K562 (cell line): ENCODE data around the gene TPD52L1. TPM values are rescaled to one million over a fixed set of nuclear protein-coding genes. Genes with fewer than 3 reads are reported as not detected.

Source experiments
- CCAR2 ChIP-seq: fragments of 200-400 bp; formaldehyde crosslinking; IDR thresholded peaks from 2 replicates; pipeline ENCODE4 v1.6.1; 2017; ENCODE audit warnings: mild to moderate bottlenecking, low read depth, low read length
- GABPA ChIP-seq: fragments of 200-800 bp; sonication (Bioruptor generic); conservative IDR thresholded peaks from 2 replicates; pipeline ENCODE4 v1.6.1; 2016; ENCODE audit warnings: low read depth, missing genetic modification characterization, missing compliant biosample characterization
- IRF2 ChIP-seq: sonication (generic); formaldehyde crosslinking; IDR thresholded peaks from 2 replicates; pipeline ENCODE4 v1.8.1; 2022; ENCODE audit warnings: mild to moderate bottlenecking, missing genetic modification reagents
- KLF13 ChIP-seq: fragments of 450-650 bp; IDR thresholded peaks from 2 replicates; pipeline ENCODE4 v1.6.1; 2016; ENCODE audit warnings: missing genetic modification characterization, low read depth, mild to moderate bottlenecking, missing compliant biosample characterization, moderate library complexity, borderline replicate concordance
- KLF6 ChIP-seq: fragments of 250-450 bp; sonication (Bioruptor Pico); IDR thresholded peaks from 2 replicates; pipeline ENCODE4 v1.4.0; 2020; ENCODE audit warnings: mild to moderate bottlenecking, moderate library complexity, borderline replicate concordance
- MCM7 ChIP-seq, 2 experiments: fragments of 450-650 bp; IDR thresholded peaks; 2 replicates each; pipeline ENCODE4 v1.6.1; 2016 to 2018
- NCOR1 ChIP-seq: fragments of 450-650 bp; IDR thresholded peaks from 2 replicates; pipeline ENCODE4 v1.6.1; 2016; ENCODE audit warnings: mild to moderate bottlenecking, moderate library complexity
- RFX7 ChIP-seq: fragments of 250-450 bp; sonication (Bioruptor Pico); IDR thresholded peaks from 2 replicates; pipeline ENCODE4 v1.5.1; 2021; ENCODE audit warnings: mild to moderate bottlenecking
- SIX5 ChIP-seq, 2 experiments: IDR thresholded peaks; 2 replicates each; pipeline ENCODE4 v1.6.1; 2011; ENCODE audit warnings: low read length in 2 of 2, borderline replicate concordance in 1 of 2, low read depth in 1 of 2, mild to moderate bottlenecking in 1 of 2, moderate library complexity in 1 of 2; ENCODE audit not compliant: insufficient read depth in 1 of 2
- SMARCA4 ChIP-seq: fragments of 450-650 bp; IDR thresholded peaks from 2 replicates; pipeline ENCODE4 v1.6.1; 2016
- SMARCA5 ChIP-seq: fragments of 450-650 bp; IDR thresholded peaks from 2 replicates; pipeline ENCODE4 v1.6.1; 2016
- SOX6 ChIP-seq: fragments of 450-650 bp; IDR thresholded peaks from 2 replicates; pipeline ENCODE4 v1.6.1; 2014; ENCODE audit warnings: mild to moderate bottlenecking
- ZC3H11A ChIP-seq: IDR thresholded peaks from 2 replicates; pipeline ENCODE4 v1.6.1; 2012; ENCODE audit warnings: low read depth, low read length, improper control_type of control experiment
- ZFP36 ChIP-seq: fragments of 150-350 bp; IDR thresholded peaks from 2 replicates; pipeline ENCODE4 v1.6.1; 2018; ENCODE audit warnings: low read length, low read depth; ENCODE audit not compliant: partially characterized antibody
- polyA plus RNA-seq, 8 experiments: library from polyadenylated mRNA; depleted of rRNA in 4 of 8; stranded (reverse) in 5 of 8; unstranded in 3 of 8; fragments of >200 nt; fragmentation: Nextera tagmentation in 2 of 8; fragmentation: Illumina TruSeq in 1 of 8; extraction: Ambion mirVana in 2 of 8; extraction: Trizol in 1 of 8; gene quantifications; 2 replicates each; pipeline versions ENCODE4 v1.2.1 to v1.2.3, GENCODE V29; 2011 to 2014; ENCODE audit warnings: inconsistent platforms in 1 of 8, missing spikeins in 1 of 8
- total RNA-seq, 7 experiments: library from RNA; depleted of rRNA in 6 of 7; stranded (reverse); fragments of >200 nt in 6 of 7; fragmentation: Illumina TruSeq in 2 of 7; extraction: Trizol in 2 of 7; gene quantifications; 2 replicates each; pipeline versions ENCODE4 v1.2.1 to v1.2.3, GENCODE V29; 2011 to 2021; ENCODE audit warnings: low replicate concordance in 1 of 7
- TF ChIP-seq, protein P1 (sequence below): fragments of 250-450 bp; sonication (Bioruptor Pico); IDR thresholded peaks from 2 replicates; pipeline ENCODE4 v1.8.0; 2021; ENCODE audit warnings: borderline replicate concordance, mild to moderate bottlenecking, moderate library complexity; ENCODE audit not compliant: poor library complexity, severe bottlenecking
- TF ChIP-seq, protein P2 (sequence below): fragments of 450-650 bp; formaldehyde crosslinking; IDR thresholded peaks from 2 replicates; pipeline ENCODE4 v1.4.0; 2022; ENCODE audit warnings: missing genetic modification characterization
- TF ChIP-seq, protein P3 (sequence below): sonication (generic); formaldehyde crosslinking; IDR thresholded peaks from 2 replicates; pipeline ENCODE4 v1.8.1; 2023; ENCODE audit warnings: mild to moderate bottlenecking, missing genetic modification reagents
- TF ChIP-seq, protein P4 (sequence below), 2 experiments: fragments of 450-650 bp in 1 of 2; IDR thresholded peaks; 2 replicates each; pipeline ENCODE4 v1.6.1; 2011 to 2017; ENCODE audit warnings: low read depth in 2 of 2, antibody characterized with exemption in 1 of 2, borderline replicate concordance in 1 of 2, low read length in 1 of 2, mild to moderate bottlenecking in 1 of 2, mixed read lengths in 1 of 2; ENCODE audit not compliant: control insufficient read depth in 1 of 2
- TF ChIP-seq, protein P5 (sequence below): IDR thresholded peaks from 2 replicates; pipeline ENCODE4 v1.6.1; 2011; ENCODE audit not compliant: insufficient read length; ENCODE audit errors: extremely low read depth
- TF ChIP-seq, protein P6 (sequence below): sonication (generic); formaldehyde crosslinking; IDR thresholded peaks from 2 replicates; pipeline ENCODE4 v1.9.0; 2022; ENCODE audit warnings: mild to moderate bottlenecking, missing genetic modification reagents

TPD52L1 gene
- total and polyA plus RNA-seq, 9 of the 15 experiments (the other 6 are each of a cell fraction or from before 2014, with no cell fraction given), result 12.9 to 149 (median 75.7) TPM

DNA sequence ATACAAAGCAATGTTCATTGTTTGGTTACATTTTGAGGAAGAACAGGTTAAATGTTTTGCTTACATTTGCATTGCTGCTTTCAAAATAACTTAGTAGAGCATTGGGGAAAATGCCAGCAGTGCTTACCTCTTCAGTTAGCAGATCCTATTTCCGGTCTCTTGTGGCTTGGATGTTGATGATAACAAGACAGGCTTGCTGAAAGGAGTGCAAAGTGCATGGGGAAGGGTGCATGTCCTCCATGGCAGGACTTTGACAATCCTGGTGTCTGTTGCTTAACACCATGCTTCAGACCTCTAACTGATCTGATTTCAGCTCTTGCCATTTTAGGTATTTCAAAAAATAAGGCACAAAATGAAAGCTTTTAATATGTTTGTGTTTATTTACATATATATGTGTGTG, 21.1 kb downstream of the TPD52L1 start (continued):
- peak; percentile 46 for TF ChIP-seq ZFP36
- TF ChIP-seq, protein P1, sequence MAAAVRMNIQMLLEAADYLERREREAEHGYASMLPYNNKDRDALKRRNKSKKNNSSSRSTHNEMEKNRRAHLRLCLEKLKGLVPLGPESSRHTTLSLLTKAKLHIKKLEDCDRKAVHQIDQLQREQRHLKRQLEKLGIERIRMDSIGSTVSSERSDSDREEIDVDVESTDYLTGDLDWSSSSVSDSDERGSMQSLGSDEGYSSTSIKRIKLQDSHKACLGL, result no peak
- no peak for TF ChIP-seq CCAR2
- TF ChIP-seq, protein P2, sequence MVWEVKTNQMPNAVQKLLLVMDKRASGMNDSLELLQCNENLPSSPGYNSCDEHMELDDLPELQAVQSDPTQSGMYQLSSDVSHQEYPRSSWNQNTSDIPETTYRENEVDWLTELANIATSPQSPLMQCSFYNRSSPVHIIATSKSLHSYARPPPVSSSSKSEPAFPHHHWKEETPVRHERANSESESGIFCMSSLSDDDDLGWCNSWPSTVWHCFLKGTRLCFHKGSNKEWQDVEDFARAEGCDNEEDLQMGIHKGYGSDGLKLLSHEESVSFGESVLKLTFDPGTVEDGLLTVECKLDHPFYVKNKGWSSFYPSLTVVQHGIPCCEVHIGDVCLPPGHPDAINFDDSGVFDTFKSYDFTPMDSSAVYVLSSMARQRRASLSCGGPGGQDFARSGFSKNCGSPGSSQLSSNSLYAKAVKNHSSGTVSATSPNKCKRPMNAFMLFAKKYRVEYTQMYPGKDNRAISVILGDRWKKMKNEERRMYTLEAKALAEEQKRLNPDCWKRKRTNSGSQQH (CRISPR knock-in tag), result no peak
- TF ChIP-seq SIX5 (IDR thresholded peaks at IDR 0.05; ENCODE audit: borderline replicate concordance in 1 of 2, insufficient read depth in 1 of 2, low read depth in 1 of 2, low read length in 2 of 2), result no peak
- TF ChIP-seq GABPA (tag), result 0 out of 2 replicates have a peak, but pooled peaks have one; percentile 43
- TF ChIP-seq, protein P3, sequence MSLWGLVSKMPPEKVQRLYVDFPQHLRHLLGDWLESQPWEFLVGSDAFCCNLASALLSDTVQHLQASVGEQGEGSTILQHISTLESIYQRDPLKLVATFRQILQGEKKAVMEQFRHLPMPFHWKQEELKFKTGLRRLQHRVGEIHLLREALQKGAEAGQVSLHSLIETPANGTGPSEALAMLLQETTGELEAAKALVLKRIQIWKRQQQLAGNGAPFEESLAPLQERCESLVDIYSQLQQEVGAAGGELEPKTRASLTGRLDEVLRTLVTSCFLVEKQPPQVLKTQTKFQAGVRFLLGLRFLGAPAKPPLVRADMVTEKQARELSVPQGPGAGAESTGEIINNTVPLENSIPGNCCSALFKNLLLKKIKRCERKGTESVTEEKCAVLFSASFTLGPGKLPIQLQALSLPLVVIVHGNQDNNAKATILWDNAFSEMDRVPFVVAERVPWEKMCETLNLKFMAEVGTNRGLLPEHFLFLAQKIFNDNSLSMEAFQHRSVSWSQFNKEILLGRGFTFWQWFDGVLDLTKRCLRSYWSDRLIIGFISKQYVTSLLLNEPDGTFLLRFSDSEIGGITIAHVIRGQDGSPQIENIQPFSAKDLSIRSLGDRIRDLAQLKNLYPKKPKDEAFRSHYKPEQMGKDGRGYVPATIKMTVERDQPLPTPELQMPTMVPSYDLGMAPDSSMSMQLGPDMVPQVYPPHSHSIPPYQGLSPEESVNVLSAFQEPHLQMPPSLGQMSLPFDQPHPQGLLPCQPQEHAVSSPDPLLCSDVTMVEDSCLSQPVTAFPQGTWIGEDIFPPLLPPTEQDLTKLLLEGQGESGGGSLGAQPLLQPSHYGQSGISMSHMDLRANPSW (CRISPR knock-in tag), result no peak
- TF ChIP-seq NCOR1, result no peak
- TF ChIP-seq, protein P4, sequence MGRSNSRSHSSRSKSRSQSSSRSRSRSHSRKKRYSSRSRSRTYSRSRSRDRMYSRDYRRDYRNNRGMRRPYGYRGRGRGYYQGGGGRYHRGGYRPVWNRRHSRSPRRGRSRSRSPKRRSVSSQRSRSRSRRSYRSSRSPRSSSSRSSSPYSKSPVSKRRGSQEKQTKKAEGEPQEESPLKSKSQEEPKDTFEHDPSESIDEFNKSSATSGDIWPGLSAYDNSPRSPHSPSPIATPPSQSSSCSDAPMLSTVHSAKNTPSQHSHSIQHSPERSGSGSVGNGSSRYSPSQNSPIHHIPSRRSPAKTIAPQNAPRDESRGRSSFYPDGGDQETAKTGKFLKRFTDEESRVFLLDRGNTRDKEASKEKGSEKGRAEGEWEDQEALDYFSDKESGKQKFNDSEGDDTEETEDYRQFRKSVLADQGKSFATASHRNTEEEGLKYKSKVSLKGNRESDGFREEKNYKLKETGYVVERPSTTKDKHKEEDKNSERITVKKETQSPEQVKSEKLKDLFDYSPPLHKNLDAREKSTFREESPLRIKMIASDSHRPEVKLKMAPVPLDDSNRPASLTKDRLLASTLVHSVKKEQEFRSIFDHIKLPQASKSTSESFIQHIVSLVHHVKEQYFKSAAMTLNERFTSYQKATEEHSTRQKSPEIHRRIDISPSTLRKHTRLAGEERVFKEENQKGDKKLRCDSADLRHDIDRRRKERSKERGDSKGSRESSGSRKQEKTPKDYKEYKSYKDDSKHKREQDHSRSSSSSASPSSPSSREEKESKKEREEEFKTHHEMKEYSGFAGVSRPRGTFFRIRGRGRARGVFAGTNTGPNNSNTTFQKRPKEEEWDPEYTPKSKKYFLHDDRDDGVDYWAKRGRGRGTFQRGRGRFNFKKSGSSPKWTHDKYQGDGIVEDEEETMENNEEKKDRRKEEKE (IDR thresholded peaks at IDR 0.05; ENCODE audit: borderline replicate concordance in 1 of 2, control insufficient read depth in 1 of 2, low read depth in 2 of 2, low read length in 1 of 2), result no peak
- TF ChIP-seq, protein P5, sequence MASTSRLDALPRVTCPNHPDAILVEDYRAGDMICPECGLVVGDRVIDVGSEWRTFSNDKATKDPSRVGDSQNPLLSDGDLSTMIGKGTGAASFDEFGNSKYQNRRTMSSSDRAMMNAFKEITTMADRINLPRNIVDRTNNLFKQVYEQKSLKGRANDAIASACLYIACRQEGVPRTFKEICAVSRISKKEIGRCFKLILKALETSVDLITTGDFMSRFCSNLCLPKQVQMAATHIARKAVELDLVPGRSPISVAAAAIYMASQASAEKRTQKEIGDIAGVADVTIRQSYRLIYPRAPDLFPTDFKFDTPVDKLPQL, result no peak
- TF ChIP-seq ZC3H11A, result no peak
- no peak for TF ChIP-seq KLF6 (CRISPR knock-in tag)
- no peak for TF ChIP-seq KLF13
- TF ChIP-seq RFX7 (CRISPR knock-in tag), result no peak
- no peak for TF ChIP-seq SMARCA5
- no peak for TF ChIP-seq IRF2 (CRISPR knock-in tag)
- TF ChIP-seq SOX6, result peak; percentile 50; the same call in 1 of the 2 replicates
- no peak for TF ChIP-seq MCM7 (IDR thresholded peaks at IDR 0.05)
- TF ChIP-seq SMARCA4, result 0 out of 2 replicates have a peak, but pooled peaks have one; percentile 46
- TF ChIP-seq, protein P6, sequence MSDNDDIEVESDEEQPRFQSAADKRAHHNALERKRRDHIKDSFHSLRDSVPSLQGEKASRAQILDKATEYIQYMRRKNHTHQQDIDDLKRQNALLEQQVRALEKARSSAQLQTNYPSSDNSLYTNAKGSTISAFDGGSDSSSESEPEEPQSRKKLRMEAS (CRISPR knock-in tag), result no peak
